Frontal cortex (tissue), 4 donors: ENCODE results near the gene ASPHD2. TPM values are rescaled to one million over a fixed set of nuclear protein-coding genes. Genes with fewer than 3 reads are reported as not detected.

Experiments
- DNase-seq, 2 donors: peaks; one replicate each; pipeline ENCODE4 v3.0.0; 2012; ENCODE audit warnings: low spot score in 2 of 2
- FAIRE-seq: peaks from 2 replicates; lab custom pipeline; 2012; peaks lifted over from hg19 to GRCh38; lab: Jason Lieb, UNC
- total RNA-seq: library from RNA; depleted of rRNA; stranded (reverse); fragments of >200 nt; gene quantifications from one replicate; pipeline ENCODE4 v1.2.3, GENCODE V29; 2014
- donor health status: control.
- donor health status: control.
- donor health status: control.

The ASPHD2 gene
- total RNA-seq, 1 donor from 2014 or later = 14.3 TPM

- DNase-seq (no peak), FAIRE-seq (no peak)
Observed at GRCh38 chr22:26443901-26444690, 15.0 kb downstream of the ASPHD2 start.

DNA sequence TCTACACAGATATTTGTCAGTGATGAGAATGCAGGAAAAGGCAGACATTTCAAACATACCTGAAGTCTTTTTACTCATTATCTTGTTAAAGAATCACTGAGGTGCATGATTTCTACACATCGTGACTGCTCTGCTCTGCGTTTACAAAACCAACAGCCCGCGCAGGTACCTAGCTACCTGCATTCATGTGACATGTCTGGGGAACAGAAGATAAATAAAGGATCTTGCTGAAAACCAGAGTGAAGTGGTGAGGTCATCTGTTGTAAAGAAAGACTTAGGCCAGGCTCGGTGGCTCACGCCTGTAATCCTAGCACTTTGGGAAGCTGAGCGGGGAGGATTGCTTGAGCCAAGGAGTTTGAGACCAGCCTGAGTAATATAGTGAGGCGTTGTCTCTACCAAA lies 15.7 kb downstream of the ASPHD2 start:
- FAIRE-seq = no peak

GRCh38 chr22:26445577-26446275 lies 16.7 kb downstream of the ASPHD2 start:
- FAIRE-seq (no peak), DNase-seq (no peak)

More for the DNA sequence above, 15.7 kb downstream of the ASPHD2 start:
- DNase-seq = no peak

GRCh38 chr22:26446808-26447515 lies 17.9 kb downstream of the ASPHD2 start:
- DNase-seq (no peak), FAIRE-seq (no peak)

DNA sequence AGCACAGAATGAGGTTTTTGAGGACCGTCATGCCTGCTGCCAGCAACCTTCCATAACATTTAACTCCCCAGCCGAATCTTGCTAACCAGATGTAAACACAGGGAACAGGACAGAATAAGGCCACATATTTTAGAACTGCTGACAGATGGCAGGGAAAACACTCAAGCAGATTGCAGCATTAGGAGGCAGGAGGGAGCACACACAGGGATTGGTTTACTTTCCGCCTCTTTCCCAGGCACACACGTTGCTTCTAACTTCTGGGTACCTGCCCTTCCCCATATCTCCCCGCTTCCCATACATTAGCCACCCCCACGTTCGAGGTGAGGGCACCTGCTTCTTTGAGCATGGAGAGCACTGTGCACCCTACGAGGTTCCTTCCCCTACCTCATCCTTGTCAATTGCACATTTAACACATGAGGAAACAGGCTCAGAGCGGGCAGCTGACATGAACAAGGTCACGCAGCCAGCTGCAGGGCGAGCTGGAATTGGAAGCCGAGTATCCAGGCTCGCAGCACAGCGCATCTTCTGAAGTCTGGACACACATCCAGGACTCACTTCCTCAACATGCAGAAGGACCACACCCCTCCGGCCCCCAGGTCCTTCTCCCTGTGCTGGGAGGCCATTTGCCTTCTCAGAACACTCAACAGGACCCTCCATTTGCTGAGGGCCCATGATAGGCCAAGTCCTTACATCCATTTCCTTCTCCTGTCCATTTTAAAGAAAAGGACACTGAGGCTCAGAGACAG lies 18.7 kb downstream of the ASPHD2 start:
- no peak for DNase-seq
- no peak for FAIRE-seq

DNA sequence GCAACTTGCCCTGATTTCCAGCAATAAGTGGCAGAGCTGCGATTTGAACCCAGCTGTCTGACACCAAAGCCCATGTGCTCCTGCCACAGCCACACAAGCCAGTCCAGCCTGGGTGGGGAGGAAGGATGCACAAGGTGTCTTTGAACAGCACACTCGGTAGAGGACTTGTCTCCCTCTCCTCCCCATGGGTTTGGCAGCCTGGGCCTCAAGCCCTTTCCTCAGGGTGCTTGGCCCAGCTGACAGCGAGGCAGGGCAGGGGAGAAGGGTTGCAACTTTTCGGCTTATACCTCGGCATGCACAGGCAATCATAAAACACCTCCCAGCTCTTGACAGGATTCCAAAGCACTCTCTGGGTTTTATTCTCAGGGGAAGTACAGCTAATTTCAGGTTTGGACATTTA lies 19.3 kb downstream of the ASPHD2 start:
- FAIRE-seq = no peak
- DNase-seq = no peak

- no peak for DNase-seq
- no peak for FAIRE-seq
Observed at GRCh38 chr22:26448941-26449340, 19.9 kb downstream of the ASPHD2 start.

- FAIRE-seq = no peak
- DNase-seq = no peak
Observed at GRCh38 chr22:26450453-26451185, 21.6 kb downstream of the ASPHD2 start.

GRCh38 chr22:26452236-26453016 lies 23.4 kb downstream of the ASPHD2 start:
- DNase-seq = no peak
- no peak for FAIRE-seq

- DNase-seq = no peak
- no peak for FAIRE-seq
Observed at GRCh38 chr22:26453216-26453615, 24.2 kb downstream of the ASPHD2 start.

GRCh38 chr22:26453812-26454500 lies 24.9 kb downstream of the ASPHD2 start:
- no peak for DNase-seq
- no peak for FAIRE-seq

DNA sequence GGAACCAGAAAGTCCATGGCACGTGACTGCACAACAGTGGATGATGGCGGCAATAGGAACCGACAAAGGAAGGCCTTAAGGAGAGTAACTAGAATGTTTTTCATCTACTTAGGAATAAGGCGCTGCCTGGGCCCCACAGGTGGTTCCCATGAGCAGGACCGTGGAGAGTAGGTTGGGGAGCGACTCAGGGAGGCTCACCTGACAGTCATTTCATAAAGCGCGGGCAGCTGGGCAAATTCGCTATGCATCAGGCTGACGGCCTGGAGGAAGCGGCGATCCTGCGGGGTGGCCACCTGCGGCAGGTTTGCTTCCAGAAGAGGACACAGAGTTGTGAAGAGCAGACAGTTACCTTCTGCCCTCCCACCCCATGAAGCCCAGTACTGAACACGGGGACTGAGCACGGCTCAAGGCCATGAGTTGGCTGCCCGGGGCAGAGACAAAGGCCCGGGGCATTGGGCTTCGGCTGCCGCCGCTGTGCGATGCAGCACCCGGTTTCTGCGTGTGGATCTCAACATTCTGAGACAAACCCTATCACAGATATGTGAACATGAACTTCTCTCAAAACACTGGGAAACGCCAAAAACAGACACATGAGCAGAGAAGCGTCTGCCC lies 28.7 kb downstream of the ASPHD2 start:
- DNase-seq (no peak), FAIRE-seq (no peak)

GRCh38 chr22:26460202-26460601 lies 31.1 kb downstream of the ASPHD2 start:
- FAIRE-seq (no peak), DNase-seq (no peak)

GRCh38 chr22:26461188-26461810 lies 32.2 kb downstream of the ASPHD2 start:
- DNase-seq = peak in 1 of 2 donors; percentile 52
- FAIRE-seq = no peak

GRCh38 chr22:26462051-26462450 lies 33.0 kb downstream of the ASPHD2 start:
- DNase-seq (no peak), FAIRE-seq (no peak)

DNA sequence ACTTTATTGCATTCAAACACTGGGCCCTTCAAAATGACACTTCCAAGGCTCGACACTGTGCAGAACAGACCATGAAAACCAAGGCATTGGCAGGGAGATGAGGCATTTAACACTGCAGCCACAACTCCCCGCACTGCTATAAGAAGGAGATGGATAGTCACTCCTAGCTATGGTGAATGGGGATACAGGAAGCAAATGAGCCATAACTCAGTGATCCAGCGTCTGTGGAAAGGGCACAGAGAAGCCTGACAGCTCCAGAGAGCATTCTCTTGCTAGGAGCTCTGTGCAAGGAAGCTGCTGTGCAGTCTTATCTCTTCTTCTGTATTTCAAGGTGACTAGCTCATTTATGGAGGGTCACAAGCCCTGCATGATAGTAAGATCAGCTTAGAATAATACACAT lies 33.6 kb downstream of the ASPHD2 start:
- DNase-seq (no peak), FAIRE-seq (no peak)

DNA sequence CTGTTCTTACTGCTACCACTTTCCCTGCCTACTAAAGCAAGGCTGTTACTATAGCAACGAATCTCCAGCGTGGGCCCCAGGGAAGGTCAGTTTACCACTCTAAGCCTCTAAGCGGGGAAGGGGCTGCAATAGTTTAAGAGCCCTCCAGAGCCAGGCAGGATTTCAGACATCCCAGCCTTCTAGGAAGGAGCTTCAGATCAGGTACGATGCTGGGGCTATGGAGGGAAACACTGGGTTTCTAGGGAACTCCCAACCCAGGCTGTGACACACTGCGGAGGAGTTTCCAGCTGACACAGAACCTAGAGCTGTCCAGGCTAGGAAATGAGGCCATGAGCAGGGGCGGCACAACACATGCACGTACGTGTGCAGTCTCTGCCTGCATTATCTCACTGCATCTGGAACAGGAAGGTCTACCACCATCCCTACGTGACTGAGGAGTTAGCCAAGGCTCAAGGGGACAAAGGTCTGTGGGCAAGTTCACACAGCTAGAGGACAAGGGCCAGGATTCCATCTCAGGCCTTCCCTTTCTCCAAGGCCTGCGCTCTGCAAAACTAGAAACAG lies 34.1 kb downstream of the ASPHD2 start:
- FAIRE-seq (no peak), DNase-seq (no peak)
